OCI-LY1 (cell line): ENCODE measurements around the gene CCL25.

ENCODE experiments used
- CTCF ChIP-seq: fragments of 200-600 bp; sonication (generic), shearing (Covaris generic); IDR thresholded peaks from 2 replicates; pipeline ENCODE4 v1.5.1; 2017; ENCODE audit warnings: mild to moderate bottlenecking, antibody characterized with exemption, low read length, moderate library complexity, mixed read lengths
- EZH2 ChIP-seq: fragments of 200-600 bp; sonication (generic), shearing (Covaris generic); IDR thresholded peaks from 2 replicates; pipeline ENCODE4 v1.8.0; 2017; ENCODE audit warnings: borderline replicate concordance, mixed run types, mild to moderate bottlenecking, antibody characterized with exemption, low read length, moderate library complexity, mixed read lengths

DNA sequence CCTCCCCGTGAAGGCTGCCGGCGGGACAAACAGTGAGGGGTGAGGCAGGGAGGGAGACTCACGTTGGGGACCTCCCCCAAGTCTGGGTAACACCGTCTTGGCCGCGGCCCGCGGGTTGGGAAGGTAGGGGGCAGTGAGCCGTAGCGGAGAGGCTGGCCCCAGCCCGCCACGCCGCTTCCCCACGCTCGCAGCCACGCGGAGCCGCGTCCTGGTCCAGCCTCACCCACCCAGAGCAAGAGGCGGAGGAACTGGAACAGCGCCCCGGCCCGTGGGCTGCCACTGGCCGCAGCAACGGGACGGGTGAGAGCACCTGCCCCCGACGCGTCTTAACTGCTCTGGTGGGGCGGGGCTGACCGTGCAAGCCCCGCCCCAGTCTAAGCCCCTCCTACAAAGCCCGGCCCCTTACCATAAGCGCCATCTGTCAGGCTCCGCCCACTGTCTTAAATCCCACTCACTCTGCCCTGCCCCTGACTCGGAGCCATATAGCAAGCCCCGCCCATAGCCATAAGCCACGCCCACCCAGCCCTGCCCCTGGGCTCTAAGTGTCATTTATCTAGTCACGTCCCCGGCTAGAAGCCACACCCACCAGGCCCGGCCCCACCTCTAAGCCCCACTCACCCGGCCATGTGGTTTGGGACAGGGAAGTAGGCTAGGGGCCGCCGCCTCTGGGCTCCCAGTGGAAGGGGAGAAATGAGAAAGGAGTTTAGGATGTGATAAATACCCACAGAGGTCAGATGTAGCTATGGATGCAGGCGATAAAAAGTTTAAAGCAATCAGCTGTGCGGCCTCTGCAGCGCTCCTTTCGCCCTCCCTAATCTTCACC, 2.1 kb upstream of the CCL25 start:
- TF ChIP-seq CTCF (no peak), EZH2 (no peak)
